ENCODE measurements around the gene CXorf49.
"Not testable (repeated sequence)": the region's sequence is repeated elsewhere in the genome, so short reads cannot be mapped to it uniquely, and the experiment has no call there.

DNA sequence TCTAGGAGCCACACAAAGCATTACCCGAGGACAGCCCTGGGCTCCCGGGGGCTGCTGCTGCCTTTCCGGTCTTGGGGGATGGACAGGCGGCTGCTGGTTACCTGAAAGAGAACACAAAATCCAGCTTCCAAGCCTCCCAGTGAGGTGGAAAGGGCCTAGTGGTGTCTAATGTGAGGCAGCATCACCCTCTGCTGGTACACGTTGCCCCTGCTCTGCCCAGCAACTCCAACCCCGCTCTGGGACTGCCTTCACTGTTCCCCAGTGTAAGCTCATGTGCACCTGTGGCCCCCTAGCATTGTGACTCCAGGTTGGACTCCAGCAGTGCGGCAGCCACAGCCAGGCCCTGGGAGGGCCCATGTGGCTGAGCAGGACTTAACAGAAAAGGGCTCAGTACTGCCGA lies 2.5 kb downstream of the CXorf49 start:
- TF ChIP-seq, protein P1, sequence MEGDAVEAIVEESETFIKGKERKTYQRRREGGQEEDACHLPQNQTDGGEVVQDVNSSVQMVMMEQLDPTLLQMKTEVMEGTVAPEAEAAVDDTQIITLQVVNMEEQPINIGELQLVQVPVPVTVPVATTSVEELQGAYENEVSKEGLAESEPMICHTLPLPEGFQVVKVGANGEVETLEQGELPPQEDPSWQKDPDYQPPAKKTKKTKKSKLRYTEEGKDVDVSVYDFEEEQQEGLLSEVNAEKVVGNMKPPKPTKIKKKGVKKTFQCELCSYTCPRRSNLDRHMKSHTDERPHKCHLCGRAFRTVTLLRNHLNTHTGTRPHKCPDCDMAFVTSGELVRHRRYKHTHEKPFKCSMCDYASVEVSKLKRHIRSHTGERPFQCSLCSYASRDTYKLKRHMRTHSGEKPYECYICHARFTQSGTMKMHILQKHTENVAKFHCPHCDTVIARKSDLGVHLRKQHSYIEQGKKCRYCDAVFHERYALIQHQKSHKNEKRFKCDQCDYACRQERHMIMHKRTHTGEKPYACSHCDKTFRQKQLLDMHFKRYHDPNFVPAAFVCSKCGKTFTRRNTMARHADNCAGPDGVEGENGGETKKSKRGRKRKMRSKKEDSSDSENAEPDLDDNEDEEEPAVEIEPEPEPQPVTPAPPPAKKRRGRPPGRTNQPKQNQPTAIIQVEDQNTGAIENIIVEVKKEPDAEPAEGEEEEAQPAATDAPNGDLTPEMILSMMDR (IDR thresholded peaks at IDR 0.05), result not testable (repeated sequence)
- not testable (repeated sequence) for TF ChIP-seq POLR2A, POLR2AphosphoS5 (IDR thresholded peaks at IDR 0.05)

Data from transverse colon (tissue), 4 donors.